HG02885 (cell line): Measurements from ENCODE around the gene KIF6.

ENCODE experiments used
- ATAC-seq: cut with Tn5 transposase; IDR thresholded peaks from one replicate; pipeline ENCODE4 v1.9.1; 2021; ENCODE audit warnings: mild to moderate bottlenecking; ENCODE audit not compliant: unreplicated experiment, poor library complexity

KIF6 gene

GRCh38 chr6:39365281-39366074, 359.7 kb downstream of the KIF6 start:
- no peak for ATAC-seq

GRCh38 chr6:39363280-39363679, 361.9 kb downstream of the KIF6 start:
- no peak for ATAC-seq

- ATAC-seq, result no peak
Measured at GRCh38 chr6:39362487-39362865, 362.7 kb downstream of the KIF6 start.

- peak; percentile 76 for ATAC-seq
Measured at GRCh38 chr6:39361657-39362486, 363.3 kb downstream of the KIF6 start.

GRCh38 chr6:39360378-39360777, 364.8 kb downstream of the KIF6 start:
- no peak for ATAC-seq

GRCh38 chr6:39357998-39358686, 367.1 kb downstream of the KIF6 start:
- ATAC-seq, result no peak

GRCh38 chr6:39353698-39354315, 371.4 kb downstream of the KIF6 start:
- no peak for ATAC-seq

- no peak for ATAC-seq
Measured at GRCh38 chr6:39350723-39351505, 374.3 kb downstream of the KIF6 start.

- ATAC-seq, result no peak
Measured at GRCh38 chr6:39348740-39349139, 376.5 kb downstream of the KIF6 start.

- peak; percentile 67 for ATAC-seq
Measured at GRCh38 chr6:39347906-39348585, 377.2 kb downstream of the KIF6 start.

- ATAC-seq, result no peak
Measured at GRCh38 chr6:39347206-39347605, 378.0 kb downstream of the KIF6 start.

GRCh38 chr6:39344821-39345280, 380.4 kb downstream of the KIF6 start:
- ATAC-seq, result no peak

GRCh38 chr6:39343396-39343870, 381.8 kb downstream of the KIF6 start:
- no peak for ATAC-seq

GRCh38 chr6:39342692-39343395, 382.4 kb downstream of the KIF6 start:
- peak; percentile 62 for ATAC-seq

GRCh38 chr6:39341937-39342336, 383.3 kb downstream of the KIF6 start:
- ATAC-seq, result no peak

GRCh38 chr6:39341352-39341751, 383.9 kb downstream of the KIF6 start:
- ATAC-seq, result no peak

GRCh38 chr6:39339868-39340550, 385.2 kb downstream of the KIF6 start:
- no peak for ATAC-seq
